Hepatocyte (in vitro differentiated cells): Measurements from ENCODE around the gene FAM120A.

ENCODE experiments used
- CTCF ChIP-seq: fragments of 200-600 bp; sonication (generic); IDR thresholded peaks from 2 replicates; pipeline ENCODE4 v1.5.1; 2016; ENCODE audit warnings: antibody characterized with exemption, mild to moderate bottlenecking; ENCODE audit not compliant: poor library complexity
- EZH2 ChIP-seq: fragments of 200-600 bp; sonication (generic); IDR thresholded peaks from 2 replicates; pipeline ENCODE4 v1.6.1; 2016; ENCODE audit warnings: antibody characterized with exemption, mild to moderate bottlenecking, borderline replicate concordance

GRCh38 chr9:93492327-93492726 lies 40.8 kb downstream of the FAM120A start:
- no peak for TF ChIP-seq CTCF
- TF ChIP-seq EZH2: no peak
